Fibroblast of pulmonary artery (primary cell): Measurements from ENCODE around the gene TNPO2.

Source experiments
- DNase-seq: peaks from one replicate; pipeline ENCODE4 v3.0.0-alpha.2; 2010; ENCODE audit warnings: low read depth
- H3K4me3 ChIP-seq: replicated peaks from 2 replicates; pipeline ENCODE4 v1.5.1; 2011; ENCODE audit warnings: low read depth, mild to moderate bottlenecking, control low read depth, low read length, moderate library complexity
- TF ChIP-seq, protein P1 (sequence below): IDR thresholded peaks from 2 replicates; pipeline ENCODE4 v1.5.1; 2011; ENCODE audit warnings: mild to moderate bottlenecking, control low read depth, low read length, inconsistent platforms; ENCODE audit errors: missing control alignments

Gene TNPO2

DNA sequence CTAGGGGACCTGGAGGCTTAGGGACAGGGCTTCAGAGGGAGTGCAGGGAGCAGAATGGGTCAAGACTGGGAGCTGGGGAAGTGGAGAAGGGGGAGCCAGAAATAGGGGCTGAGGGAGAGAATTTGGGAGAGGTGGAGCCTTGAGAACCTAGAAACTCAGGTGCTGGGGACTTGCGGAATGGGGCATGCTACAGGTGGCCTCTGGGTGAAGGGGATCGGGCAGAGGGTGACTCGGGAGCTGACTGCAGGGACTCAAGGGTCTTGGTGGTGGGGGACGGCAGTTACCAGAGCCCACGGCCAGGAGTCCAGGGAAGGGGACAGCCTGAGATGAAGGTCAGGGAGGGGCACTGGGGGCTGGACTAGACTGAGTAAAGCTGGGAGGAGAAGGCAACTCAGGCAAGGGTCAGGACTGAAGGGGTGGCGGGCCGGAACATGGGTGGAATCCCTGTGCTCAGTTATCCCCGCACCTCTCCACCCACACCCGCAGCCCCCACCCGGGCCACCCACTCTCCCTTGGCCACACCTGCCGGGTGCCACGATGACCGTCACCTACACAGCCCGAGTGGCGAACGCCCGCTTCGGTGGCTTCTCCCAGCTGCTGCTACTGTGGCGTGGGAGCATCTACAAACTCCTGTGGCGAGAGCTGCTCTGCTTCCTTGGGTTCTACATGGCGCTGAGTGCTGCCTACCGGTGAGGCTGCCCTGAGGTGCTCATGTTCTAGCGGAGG lies 28.5 kb upstream of the TNPO2 start:
- TF ChIP-seq, protein P1, sequence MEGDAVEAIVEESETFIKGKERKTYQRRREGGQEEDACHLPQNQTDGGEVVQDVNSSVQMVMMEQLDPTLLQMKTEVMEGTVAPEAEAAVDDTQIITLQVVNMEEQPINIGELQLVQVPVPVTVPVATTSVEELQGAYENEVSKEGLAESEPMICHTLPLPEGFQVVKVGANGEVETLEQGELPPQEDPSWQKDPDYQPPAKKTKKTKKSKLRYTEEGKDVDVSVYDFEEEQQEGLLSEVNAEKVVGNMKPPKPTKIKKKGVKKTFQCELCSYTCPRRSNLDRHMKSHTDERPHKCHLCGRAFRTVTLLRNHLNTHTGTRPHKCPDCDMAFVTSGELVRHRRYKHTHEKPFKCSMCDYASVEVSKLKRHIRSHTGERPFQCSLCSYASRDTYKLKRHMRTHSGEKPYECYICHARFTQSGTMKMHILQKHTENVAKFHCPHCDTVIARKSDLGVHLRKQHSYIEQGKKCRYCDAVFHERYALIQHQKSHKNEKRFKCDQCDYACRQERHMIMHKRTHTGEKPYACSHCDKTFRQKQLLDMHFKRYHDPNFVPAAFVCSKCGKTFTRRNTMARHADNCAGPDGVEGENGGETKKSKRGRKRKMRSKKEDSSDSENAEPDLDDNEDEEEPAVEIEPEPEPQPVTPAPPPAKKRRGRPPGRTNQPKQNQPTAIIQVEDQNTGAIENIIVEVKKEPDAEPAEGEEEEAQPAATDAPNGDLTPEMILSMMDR, result no peak
- DNase-seq, result no peak
- H3K4me3 ChIP-seq, result no peak overlapping the region

DNA sequence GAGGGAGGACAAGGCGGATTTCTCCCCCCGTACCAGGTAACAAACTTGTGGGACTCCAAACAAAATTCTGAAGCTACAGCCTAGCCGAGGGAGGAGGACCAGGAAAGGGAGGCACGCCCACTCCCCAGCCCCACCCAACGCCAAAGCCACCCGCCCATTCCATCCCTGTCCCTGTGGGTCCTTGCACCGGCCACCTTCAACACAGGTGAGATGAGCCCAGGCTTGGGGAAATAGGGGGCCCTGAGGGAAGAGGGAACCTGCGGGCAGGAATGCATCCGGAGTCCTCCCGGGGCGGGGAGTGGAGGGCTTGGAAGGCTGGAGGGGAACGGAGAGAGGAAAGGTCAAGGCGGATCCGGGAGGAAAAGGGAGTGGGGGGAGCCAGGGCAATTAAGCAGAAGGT lies 27.9 kb upstream of the TNPO2 start, which contains the start of gene BEST2:
Gene BEST2 (plus strand): TSS at position 157 of the 400 bp plus-strand sequence. CDS start 802 bp downstream, outside the sequence.
- DNase-seq, result no peak
- TF ChIP-seq, protein P1, result no peak
- H3K4me3 ChIP-seq, result no peak within 1 kb of the TSS

DNA sequence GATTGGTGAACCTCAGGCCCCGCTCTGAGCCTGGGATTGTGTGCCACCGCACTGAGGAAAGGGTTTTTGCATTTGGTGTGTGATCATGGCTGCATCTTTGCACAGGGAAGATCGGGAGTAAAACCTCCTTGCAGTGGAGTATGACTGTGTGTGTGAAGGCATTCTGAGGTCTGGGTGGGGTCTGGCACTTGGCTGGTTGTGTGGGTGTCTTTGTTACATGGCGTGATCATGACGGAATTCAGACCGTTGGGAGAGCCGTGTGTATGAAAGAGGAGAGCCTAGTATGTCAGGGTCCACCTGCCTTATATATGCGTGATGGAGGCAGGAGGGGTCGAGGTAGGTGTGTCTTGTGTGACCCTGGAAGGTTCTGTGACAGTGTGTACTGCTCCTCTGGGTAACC lies 27.1 kb upstream of the TNPO2 start:
- H3K4me3 ChIP-seq, result no peak overlapping the region

DNA sequence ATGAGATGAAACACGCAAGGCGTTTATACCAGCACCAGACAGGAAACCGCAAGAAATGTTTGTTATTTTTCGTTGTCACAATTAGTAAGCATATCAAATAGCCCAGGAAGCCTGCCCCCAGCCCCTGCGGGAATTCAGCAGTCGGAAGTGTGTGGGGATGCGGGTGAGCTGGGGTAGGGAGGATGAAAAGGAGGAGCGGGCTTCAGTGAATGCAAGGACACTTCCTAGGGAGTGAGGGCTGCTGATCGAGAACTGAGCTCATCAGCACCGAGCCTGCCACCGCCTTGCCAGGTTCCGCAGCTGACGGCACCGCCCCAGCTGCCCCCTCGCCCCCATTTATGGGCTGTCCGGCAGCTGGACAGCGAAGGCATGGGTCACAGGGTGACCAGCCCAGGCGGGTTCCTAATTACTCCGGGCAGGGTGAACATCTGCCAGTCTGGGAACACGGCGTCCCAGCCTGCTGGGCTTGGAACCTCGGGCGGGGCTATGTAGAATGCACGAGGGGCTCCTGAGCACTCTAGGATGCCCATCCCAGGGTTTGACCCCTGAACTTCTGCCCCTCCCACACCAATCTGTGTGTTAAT lies 26.3 kb upstream of the TNPO2 start:
- DNase-seq, result peak; percentile 23
- TF ChIP-seq, protein P1, result no peak
- no peak overlapping the region for H3K4me3 ChIP-seq

More for the DNA sequence above, 27.1 kb upstream of the TNPO2 start:
- TF ChIP-seq, protein P1, result no peak
- DNase-seq, result no peak

DNA sequence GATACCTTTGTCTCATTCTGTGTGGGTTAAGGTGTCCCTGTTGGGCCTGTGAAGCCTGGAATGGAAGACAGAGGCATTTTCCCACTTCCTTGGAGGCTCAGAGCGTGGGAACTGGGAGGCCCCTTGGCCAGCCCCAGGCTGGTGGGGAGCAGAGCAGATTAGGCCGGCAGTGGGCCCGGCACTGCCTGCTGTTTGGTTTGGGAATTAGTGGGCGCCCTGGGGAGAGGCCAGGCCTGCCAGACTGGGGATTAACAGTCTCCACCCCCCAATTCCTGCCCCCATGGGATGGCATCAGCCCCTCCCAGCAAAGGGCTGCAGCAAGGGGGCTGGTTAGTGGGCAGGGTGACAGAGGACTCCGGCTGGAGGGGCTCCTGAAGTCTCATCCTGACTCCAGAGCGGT lies 24.8 kb upstream of the TNPO2 start:
- TF ChIP-seq, protein P1, result no peak

DNA sequence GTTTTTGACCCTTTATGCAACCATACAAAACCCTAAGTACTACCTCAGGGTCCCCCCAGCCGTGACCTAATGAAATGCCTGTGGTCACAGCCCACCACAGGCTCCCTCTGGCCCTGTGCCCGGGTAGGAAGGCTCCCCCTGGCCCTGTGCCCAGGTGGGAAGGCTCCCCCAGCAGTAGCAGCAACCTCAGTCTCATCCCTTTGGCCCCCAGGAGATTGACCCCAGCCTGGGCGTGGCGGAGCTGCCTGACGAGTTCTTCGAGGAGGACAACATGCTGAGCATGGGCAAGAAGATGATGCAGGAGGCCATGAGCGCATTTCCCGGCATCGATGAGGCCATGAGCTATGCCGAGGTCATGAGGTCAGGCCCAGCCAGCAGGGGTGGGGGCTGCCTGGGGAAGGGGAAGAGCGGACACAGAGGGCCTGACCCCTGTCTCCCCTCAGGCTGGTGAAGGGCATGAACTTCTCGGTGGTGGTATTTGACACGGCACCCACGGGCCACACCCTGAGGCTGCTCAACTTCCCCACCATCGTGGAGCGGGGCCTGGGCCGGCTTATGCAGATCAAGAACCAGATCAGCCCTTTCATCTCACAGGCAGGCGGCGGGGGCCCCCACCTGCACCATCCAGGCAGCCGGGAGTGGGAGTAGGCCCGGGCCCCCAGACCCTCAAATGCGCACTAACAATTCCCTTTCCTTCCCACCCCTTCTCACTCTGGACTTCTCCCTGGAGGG lies 21.6 kb upstream of the TNPO2 start:
- no peak overlapping the region for H3K4me3 ChIP-seq
- DNase-seq, result no peak

More for the DNA sequence above, 24.8 kb upstream of the TNPO2 start:
- DNase-seq, result no peak
- H3K4me3 ChIP-seq, result no peak overlapping the region

More for the DNA sequence above, 21.6 kb upstream of the TNPO2 start:
- TF ChIP-seq, protein P1, result no peak
